HG02981 (cell line): ENCODE data around the gene LSM14A.
"Not testable (repeated sequence)": the region's sequence is repeated elsewhere in the genome, so short reads cannot be mapped to it uniquely, and the experiment has no call there.

ENCODE experiments used
- ATAC-seq: cut with Tn5 transposase; IDR thresholded peaks from one replicate; pipeline ENCODE4 v1.9.1; 2021; ENCODE audit warnings: mild to moderate bottlenecking, moderate library complexity; ENCODE audit not compliant: unreplicated experiment

LSM14A gene

DNA sequence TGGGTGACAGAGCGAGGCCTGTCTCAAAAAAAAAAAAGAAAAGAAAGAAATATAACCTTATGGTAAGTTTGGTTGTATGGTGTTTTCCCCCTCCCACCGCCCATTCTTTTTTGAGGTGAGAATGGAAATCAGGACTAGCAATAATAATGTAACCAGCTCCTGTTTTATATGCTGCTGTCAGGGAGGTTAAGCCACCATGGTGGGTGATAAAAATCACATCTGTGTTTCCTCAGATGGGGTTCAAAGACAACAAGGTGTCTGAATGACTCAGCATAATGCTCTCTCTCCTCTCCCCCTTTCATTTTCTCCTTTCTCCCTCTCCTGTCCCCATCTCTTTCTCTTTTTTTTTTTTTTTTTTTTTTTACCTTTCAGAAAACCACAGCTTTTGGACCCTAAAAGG is 53.7 kb downstream of the LSM14A start:
- no peak for ATAC-seq

DNA sequence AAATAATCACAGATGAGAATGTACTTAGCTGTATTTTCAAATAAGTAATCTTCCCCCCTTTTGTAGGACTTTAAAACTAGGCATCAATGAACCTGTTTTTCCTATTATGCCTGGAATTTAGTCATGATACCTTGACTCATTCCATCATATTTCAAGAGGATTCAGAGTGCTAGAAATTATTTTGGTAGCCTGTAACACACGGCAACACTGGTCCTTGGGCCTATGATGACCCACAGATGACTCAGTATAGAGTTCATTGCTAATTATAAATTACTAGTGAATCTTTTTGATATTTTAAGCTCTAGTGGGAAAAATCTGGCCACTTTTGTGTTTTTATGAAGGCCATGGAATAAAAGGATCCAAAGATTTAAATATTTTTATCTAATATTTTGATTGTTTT is 56.0 kb downstream of the LSM14A start:
- ATAC-seq: no peak

DNA sequence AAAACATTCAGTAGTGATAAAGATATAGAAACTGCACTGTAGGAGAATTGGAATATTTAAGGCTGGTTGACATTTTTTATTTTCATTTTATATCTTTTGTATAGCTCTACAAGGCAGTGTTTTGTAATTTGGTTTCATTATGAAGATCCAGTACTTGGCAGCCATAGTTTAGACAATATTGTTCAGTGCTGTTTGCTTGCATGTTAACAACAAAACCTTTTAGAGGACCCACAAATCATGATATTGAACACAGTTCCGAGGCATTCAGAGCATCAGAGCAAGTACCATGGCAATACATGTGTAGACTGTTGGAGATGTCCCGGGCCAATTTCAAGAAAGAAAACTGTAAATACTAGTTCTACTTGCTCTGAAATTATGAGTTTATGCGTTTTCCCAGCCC is 56.5 kb downstream of the LSM14A start:
- ATAC-seq: no peak

GRCh38 chr19:34229721-34230120 is 57.4 kb downstream of the LSM14A start:
- ATAC-seq: no peak

GRCh38 chr19:34230820-34231219 is 58.5 kb downstream of the LSM14A start:
- ATAC-seq: no peak

GRCh38 chr19:34231439-34231838 is 59.1 kb downstream of the LSM14A start:
- no peak for ATAC-seq

DNA sequence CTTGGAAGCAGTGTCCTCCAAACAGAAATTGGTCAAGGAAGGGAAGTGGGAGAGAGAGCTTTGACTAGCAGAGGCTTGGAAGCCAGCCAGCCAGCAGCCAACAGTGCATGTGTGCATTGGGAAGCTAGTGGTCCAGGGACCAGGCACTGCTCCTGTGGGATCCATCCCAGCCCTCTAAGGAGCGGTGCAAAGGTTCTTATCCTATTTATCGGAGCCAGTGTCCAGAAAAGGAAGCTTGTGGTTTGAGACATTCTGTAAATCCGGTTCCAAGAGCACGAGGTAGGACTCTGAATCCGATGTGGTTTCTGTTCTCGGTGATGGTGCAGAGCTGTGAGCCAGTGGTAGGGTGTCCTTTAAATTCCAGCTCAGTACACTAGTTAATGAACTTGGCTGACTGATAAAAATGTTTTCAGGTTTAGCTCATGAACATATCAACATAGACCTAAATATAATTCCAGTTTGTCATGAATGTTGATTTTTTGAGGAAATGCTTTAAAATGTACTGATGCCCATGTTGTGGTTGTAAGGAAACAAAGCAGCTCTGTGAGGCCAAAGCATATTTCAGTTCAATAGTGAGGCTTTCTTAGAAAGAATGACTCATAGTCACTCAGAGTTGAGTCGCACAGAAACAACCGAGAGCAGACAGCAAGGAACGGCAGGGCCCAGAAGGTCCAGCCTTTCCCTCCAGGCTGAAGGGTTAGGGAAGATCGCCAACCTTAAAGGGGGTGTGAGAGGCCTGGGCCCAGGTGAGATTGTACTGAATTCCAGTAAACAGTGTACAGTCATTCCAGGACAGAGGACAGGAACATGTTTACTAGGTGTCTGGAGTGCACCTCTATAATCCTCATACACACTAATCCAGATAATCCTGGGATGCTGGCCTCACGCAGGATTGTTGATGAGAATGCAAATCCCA is 60.5 kb downstream of the LSM14A start:
- peak; percentile 57 for ATAC-seq

DNA sequence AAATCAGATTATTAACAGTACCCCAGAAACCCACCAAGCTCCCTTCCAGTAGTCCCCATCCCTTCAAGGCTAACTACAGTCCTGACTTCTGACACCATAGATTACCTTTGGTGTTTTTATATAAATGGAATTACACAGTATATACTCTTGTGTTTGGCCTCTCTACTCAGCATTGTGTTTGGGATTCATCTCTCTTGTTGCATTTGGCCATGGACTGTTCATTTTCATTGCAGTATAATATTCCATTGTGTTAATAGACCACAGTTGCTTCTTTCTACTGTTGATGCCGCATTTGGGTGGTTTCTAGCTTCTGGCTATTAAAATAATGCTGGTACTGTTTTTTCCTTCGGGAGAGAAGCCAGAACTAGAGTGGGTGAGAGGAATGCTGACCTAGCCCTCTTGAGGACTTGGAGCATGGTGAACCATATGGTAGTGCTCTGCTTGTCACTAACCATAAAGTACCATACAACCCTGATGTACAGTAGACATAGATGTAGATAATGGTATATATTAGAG is 63.2 kb downstream of the LSM14A start:
- ATAC-seq: no peak

DNA sequence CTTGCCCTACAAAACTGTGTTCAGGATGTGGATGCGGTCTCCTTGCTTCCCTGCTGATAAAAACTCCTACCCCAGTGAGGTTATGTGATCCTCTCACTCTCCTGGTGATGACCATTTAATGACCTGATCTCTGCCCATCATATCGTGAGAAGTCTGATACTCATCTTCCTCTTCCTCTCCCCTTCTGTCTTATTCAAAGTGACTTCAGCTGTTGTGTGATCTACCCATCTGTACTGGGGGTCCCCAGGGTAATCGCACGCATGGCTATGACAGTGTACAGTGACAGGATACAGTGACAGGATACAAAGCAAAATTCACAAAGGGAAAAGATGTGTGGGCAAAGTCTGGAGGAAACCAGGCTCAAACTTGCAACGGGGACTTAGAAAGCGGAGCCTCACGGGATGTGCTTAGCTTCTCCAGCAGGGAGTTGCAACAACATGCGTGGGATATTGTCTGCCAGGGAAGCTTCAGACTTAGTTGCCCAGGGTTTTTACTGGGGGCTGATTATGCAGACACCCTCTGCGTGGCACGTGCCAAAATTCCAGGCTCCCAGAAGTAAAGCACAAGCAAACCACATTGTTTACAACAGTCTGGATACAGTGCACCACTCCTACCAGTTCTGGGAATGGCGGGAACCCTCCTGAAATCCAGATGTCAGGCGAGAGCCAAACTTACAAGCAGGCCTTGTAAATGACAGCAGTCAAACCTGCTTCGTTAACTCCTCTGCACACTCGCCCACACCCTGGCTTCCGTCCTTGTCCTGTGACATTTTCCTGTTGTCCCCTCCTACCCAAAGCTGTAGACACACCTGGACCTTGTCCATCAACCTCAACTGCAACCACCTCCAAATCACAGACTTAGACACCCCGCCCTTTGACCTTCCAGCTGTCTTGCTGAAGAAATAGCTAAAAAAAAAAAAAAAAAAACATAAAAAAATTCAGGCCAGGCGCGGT is 64.0 kb downstream of the LSM14A start:
- no peak for ATAC-seq

- no peak for ATAC-seq
Observed at GRCh38 chr19:34237283-34237682, 65.0 kb downstream of the LSM14A start.

DNA sequence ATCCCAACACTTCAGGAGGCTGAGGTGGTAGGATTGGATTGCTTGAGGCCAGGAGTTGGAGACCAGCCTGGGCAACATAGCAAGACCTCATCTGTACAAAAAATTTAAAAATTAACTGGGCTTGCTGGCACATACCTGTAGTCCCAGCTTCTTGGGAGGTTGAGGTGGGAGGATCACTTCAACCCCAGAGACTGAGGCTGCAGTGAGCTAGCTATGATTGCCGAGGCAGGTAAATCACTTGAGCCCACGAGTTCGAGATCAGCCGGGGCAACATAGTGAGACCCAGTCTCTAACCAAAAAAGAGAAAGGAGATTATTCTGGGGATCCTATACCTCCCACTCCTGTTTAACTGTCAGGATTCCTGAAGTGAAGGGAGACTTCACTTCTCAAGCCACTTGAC is 65.6 kb downstream of the LSM14A start:
- ATAC-seq: no peak

DNA sequence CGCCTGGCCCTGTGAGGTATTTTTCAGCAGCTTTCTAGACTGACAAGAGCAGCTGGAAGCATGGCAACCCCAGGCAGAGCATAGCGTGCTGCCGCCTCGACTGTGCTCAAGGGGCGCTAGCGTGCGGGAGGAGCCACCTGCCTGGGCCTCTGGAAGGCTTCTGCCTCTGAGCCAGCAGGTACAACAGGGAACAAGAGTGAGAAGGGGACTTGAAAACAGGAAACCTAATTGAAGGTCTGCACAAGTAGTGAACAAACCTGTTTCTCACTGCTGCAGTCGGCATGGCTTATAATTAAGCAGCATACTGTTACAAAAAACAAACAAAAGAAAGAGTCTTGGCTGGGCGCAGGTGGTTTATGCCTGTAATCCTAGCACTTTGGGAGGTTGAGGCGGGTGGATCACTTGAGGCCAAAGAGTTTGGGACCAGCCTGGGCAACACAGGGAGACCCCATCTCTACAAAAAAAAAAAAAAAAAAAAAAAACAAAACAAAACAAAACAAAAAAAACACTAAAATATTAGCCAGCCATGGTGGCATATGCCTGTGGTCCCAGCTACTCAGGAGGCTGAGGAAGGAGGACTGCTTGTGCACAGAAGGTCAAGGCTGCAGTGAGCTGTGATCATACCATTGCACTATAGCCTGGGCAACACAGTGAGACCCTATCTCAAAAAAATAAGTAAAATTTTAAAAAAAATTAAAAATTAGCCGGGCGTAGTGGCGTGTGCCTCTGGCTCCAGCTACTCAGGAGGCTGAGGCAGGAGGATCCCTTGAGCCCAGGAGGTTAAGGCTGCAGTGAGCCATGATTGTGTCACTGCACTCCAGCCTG is 69.4 kb downstream of the LSM14A start:
- no peak for ATAC-seq

- not testable (repeated sequence) for ATAC-seq
Observed at GRCh38 chr19:34243138-34243875, 71.0 kb downstream of the LSM14A start.

GRCh38 chr19:34243876-34244578 is 71.7 kb downstream of the LSM14A start:
- no peak for ATAC-seq

DNA sequence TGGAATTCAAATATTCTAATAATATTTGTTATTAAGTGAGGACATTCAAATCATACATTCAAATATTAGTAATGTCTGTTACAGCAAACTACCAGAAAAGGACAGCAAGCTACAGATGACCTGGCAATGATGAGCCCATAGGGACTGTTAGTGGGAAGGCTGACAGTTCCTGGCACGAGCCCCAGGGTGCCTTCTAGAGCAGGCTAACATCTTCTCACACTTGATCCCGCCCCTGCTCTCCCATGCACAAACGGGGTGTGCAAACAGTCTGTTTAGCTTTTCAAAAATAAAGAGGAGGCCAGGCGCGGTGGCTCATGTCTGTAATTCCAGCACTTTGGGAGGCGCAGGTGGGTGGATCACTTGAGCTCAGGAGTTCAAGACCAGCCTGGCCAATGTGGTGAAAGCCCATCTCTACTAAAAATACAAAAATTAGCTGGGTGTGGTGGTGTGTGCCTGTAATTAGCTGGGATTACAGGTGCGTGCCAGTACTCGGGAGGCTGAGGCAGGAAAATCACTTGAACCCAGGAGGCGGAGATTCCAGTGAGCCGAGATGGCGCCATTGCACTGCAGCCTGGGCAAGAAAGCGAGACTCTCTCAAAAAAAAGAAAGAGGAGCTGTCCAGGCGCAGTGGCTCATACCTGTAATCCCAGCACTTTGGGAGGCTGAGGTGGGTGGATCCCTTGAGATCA is 72.5 kb downstream of the LSM14A start:
- ATAC-seq: no peak

- ATAC-seq: no peak
Observed at GRCh38 chr19:34246340-34246739, 74.0 kb downstream of the LSM14A start.

- ATAC-seq: no peak
Observed at GRCh38 chr19:34248941-34249340, 76.6 kb downstream of the LSM14A start.

GRCh38 chr19:34253167-34253566 is 80.9 kb downstream of the LSM14A start:
- not testable (repeated sequence) for ATAC-seq

- ATAC-seq: not testable (repeated sequence)
Observed at GRCh38 chr19:34253681-34254045, 81.4 kb downstream of the LSM14A start.
